22Rv1 (cell line): ENCODE measurements around the gene FBXL7.

Experiments
- CTCF ChIP-seq: fragments of 450-650 bp; IDR thresholded peaks from 2 replicates; pipeline ENCODE4 v1.5.1; 2017; ENCODE audit warnings: mild to moderate bottlenecking
- ZFX ChIP-seq: fragments of 450-650 bp; IDR thresholded peaks from 2 replicates; pipeline ENCODE4 v1.6.1; 2017; ENCODE audit warnings: antibody characterized with exemption, borderline replicate concordance

- TF ChIP-seq CTCF = no peak
- no peak for TF ChIP-seq ZFX
These were observed 228.8 kb downstream of the FBXL7 start for GRCh38 chr5:15728811-15729210.
